Middle frontal gyrus (tissue), 1 donor: ENCODE data around the gene HSPA1A.
"Not testable (repeated sequence)": the region's sequence is repeated elsewhere in the genome, so short reads cannot be mapped to it uniquely, and the experiment has no call there.

Experiments used
- DNase-seq: peaks from one replicate; pipeline ENCODE4 v3.0.0-alpha.2; 2015; ENCODE audit warnings: low spot score; ENCODE audit errors: extremely low spot score

The HSPA1A gene

DNA sequence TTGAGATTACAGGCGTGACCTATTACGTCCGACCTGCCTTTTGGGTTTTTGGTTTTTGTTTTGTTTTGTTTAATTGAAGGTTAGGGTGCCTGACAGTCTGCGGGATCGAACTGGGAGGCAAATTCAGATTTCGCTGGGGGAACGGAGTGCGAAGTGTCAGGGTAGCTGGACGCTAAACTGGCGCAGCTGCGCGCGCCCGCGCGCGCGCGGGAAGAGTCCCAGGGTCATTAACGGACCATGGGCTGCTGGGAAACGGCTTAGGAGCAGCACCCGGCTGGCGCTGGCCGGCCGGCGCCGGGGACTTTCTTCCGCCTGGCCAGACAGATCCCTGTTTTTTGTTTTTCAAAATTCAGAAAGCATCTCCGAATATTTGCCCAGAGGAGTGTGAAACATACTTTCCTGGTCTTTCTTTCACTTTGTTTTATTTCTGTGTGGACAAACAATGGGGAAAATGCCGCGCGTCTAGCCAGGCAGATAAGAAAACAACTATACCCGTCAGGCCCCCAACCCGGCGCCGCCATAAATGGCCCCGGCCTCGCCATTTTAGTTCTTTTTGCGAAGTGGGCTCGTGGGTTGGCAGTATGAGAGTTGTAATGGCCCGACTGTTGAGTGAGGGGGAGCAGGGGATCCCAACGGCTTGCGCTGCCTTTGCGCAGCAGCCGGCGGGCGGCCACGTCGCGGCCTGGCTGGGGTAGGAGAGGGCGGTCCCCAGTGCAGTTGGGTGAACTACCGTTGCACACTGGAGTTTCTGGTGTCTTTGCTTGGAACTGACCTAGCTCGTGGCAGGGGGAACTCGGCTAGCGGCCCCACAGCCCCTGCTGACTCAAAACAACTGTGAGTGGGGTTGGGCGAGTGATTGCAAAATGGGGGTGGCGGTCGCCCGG lies 19.3 kb downstream of the HSPA1A start:
- peak; percentile 78 for DNase-seq

- DNase-seq, result no peak
Measured at GRCh38 chr6:31836047-31836473, 20.7 kb downstream of the HSPA1A start.

DNA sequence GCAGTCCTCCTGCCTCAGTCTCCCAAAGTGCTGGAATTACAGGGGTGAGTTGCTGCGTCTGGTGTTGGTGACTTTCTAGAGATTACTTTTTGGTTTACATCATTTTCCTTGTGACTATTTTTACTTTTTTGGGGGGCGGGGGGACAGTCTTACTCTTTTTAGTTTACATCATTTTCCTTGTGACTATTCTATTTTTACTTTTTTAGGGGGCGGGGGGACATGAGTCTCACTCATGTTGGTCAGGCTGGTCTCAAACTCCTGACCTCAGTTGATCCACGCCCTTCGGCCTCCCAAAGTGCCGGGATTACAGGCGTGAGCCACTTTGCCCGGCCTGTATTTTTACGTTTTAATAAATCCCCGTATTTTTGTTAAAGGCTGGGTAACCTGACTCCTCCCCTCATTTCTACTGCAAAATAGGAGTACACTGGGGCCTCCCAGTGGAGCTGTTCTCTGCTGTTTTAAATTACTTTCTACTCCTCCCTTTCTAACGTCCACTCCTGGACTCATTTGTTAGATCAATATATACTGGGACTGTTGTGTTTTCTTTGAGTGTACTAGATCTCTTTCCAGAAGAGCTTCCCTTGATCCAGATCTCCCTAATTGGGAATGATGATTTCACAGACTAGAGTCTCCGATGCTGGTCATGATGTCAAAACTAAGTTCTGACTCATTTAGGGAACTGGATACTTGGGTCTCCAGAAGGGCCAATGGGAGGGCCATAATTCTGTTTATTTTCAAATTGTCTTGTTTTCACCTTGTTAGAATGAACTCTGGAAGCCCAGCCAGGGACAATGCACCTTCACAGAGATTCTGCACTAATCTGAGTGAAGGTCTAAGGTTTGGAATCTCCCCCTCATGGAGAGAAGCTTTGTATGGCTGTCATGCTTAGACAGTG lies 21.4 kb downstream of the HSPA1A start:
- DNase-seq, result no peak

DNA sequence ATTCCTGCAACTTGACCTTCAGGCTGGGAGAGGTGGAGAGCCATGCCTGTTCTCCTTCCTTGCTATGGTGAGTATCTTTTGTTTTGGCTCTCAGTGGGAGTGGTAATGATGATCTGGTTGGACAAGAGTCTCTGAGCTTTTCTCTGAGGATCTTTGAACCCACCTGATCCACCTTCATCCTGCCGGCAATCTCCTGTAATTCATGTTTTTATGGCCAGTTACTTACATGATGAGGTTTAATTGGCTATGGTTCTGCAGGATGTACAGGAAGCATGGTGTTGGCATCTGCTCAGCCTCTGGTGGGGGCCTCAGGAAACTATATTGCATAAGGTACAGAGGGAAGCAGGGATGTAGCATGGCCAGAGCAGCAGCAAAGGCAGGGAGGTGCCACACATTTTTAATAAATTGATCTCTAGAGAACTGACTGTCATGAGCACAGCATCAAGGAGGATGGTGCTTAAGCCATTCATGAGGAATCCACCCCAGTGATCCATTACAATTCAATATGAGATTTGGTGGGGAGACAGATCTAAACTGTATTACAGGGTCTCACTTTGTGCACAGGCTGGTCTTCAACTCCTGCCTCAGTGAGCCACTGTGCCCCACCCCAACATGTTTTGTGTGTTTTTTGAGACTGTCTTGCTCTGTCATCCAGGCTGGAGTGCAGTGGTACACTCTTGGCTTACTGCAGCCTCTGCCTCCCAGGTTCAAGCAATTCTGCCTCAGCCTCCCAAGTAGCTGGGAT lies 22.2 kb downstream of the HSPA1A start:
- no peak for DNase-seq

DNA sequence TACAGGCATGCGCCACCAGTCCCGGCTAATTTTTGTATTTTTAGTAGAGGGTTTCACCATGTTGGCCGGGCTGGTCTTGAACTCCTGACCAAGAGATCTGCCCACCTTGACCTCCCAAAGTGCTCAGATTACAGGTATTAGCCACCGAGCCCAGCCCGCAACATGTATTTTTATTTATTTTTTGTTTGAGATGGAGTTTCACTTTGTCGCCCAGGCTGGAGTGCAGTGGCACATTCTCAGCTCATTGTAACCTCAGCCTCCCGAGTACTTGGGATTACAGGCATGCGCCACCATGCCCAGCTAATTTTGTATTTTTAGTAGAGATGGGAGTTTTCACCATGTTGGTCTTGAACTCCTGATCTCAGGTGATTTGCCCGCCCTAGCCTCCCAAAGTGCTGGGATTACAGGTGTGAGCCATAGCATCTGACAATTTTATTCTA lies 22.8 kb downstream of the HSPA1A start:
- DNase-seq, result not testable (repeated sequence)

DNA sequence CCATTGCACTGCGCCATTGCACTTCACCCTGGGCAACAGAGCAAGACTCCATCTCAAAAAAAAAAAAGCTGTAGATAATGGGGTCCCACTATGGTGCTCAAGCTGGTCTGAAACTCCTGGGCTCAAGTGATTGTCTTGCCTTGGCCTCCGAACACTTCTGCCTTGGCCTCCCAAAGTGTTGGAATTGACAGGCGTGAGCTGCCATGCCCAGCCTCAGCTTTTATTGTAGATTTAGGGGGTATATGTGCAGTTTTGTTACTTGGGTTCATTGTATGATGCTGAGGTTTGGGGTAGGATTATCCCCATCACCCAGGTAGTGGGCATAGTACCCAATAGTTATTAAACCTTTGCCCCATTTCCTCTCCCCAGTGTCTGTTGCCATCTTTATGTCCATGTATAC lies 23.6 kb downstream of the HSPA1A start:
- DNase-seq, result no peak

DNA sequence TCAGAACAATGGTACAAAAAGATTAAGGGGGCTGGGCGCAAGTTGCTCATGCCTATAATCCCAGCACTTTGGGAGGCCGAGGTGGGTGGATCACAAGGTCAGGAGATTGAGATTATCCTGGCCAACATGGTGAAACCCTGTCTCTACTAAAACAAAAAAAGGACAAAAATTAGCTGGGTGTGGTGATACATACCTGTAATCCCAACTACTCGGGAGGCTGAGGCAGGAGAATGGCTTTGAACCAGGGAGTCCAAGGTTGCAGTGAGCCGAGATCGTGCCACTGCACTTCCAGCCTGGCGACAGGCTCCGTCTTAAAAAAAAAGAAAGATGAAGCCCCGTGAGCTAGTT lies 24.4 kb downstream of the HSPA1A start:
- DNase-seq, result not testable (repeated sequence)

DNA sequence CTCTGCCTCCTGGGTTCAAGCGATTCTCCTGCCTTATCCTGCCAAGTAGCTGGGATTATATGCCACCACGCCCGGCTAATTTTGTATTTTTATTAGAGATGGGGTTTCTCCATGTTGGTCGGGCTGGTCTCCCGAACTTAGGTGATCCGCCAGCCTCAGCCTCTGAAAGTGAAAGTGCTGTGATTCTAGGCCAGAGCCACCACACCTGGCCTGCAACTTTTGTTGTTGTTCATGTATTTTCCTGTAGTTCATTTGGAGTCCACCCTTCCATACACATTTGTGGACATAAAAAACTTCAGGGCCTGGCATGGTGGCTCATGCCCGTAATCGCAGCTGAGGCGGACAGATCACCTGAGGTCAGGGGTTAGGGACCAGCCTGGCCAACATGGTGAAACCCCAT lies 26.7 kb downstream of the HSPA1A start:
- DNase-seq, result no peak

DNA sequence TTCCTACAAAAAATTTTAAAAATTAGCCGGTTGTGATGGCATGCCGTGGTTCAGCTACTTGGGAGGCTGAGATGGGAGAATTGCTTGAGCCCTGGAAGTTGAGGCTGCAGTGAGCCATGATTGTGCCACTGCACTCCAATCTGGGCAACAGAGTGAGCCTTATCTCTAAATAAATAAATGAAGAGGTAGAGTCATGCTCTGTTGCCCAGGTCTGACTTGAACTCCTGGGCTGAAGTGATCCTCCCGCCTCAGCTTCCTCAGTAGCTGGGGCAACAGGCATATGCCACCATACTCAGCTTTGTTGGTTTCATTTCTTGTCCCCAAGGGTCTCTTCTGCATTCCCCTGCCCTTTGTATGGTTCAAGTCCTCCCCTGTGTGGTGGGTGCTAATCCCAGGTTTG lies 29.2 kb downstream of the HSPA1A start:
- DNase-seq, result no peak

DNA sequence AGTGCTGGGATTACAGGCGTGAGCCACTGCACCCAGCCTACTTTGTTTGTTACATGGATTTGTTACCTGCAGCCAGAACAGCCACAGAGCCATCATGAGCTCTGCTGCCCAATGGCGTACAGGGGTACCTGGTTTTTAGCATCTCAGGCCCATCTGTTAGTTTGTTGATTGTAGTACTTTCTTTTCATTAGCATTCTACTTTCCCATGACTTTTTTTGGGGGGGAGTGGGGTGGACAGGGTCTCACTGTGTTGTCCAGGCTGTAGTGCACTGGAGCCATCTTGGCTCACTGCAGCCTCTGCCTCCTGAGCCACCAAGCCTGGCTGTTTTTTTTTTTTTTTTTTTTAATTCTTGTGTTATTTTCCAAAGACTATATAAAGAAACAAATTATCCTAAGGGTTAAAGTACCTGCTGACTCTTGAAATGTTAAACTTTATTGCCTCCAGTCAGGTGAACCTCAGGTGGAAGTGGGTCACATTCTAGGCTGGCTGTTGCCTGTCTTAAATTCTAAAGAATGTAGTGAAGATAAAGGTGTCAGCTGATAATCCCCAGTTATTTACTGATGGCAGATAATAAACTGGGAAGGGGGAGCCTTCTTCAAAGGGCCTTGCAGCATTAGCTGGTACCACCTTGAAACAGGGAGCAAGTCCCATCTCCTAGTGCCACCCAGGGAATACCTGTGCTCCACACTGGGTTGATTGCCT lies 32.1 kb downstream of the HSPA1A start:
- DNase-seq, result no peak

DNA sequence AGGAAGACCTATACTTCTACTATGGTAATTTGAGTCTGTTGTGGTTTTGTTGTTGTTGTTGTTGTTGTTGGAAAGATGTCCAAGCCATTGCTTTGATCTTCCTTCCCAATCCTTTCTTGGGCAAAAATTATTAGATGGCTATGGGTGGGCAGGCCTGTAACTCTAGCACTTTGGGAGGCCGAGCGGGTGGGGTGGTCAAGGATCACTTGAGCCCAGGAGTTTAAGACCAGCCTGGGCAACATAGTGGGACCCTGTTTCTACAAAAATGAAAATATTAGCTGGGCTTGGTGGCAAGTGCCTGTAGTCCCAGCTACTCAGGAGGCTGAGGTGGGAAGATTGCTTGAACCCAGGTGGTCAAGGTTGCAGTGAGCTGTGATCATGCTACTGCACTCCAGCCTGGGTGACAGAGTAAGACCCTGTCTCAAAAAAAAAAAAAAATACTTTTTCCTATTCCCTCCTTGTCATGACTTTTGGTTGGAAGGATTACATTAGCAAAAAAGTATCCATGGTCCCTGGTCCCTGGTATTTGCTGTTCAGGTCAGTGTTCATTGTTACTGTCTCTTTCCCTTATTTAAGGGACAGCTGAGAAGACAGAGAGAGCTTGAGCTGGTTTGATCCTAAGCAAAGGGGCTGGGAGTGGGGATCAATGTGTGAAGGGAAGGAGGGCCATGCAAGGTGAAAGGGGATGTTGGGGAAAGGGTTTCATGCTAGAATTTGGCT lies 35.6 kb downstream of the HSPA1A start:
- DNase-seq, result no peak

DNA sequence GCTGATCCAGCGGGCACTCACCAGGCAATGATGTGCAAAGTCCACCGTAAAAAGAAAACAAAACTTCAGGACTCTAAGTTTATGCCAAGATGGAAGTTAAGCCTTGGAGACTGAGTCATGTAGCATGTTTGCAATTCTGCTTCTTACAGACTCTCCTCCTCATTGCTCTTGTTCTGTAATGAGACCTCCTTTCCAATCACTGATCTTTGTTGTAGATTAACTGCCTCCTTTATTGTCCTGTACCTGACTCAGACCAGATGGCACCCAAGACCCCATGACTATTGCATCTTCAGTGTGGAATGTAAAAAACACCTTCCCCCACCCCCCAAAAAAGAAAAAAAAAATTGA lies 36.1 kb downstream of the HSPA1A start:
- no peak for DNase-seq

- DNase-seq, result not testable (repeated sequence)
Measured at GRCh38 chr6:31851980-31852718, 36.8 kb downstream of the HSPA1A start.

DNA sequence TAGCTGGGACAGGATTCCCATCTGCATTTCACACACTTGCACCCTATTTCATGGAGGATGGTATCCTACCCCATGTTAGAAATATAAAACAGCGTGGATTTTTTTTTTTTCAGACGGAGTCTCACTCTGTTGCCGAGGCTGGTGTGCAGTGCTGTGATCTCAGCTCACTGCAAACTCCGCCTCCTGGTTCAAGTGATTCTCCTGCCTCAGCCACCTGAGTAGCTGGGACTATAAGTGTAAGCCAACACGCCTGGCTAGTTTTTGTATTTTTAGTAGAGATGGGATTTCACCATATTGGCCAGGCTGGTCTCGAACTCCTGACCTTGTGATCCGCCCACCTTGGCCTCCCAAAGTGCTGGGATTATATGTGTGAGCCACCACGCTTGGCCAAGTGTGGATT lies 42.4 kb downstream of the HSPA1A start:
- DNase-seq, result not testable (repeated sequence)

DNA sequence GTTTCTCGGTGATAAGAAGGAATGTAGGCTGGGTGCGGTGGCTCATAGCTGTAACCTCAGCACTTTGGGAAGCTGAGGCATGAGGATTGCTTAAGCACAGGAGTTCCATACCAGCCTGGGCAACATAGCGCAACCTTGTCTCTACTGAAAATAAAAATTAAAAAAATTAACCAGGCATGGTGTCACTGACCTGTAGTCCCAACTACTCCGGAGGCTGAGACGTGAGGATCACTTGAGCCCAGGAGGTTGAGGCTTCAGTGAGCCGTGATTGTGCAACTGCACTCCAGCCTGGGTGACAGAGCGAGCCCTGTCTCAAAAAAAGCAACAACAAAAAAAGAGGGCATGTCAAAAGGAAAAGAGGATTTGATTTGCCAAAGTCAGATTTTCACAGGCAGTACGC lies 43.4 kb downstream of the HSPA1A start:
- DNase-seq, result no peak

DNA sequence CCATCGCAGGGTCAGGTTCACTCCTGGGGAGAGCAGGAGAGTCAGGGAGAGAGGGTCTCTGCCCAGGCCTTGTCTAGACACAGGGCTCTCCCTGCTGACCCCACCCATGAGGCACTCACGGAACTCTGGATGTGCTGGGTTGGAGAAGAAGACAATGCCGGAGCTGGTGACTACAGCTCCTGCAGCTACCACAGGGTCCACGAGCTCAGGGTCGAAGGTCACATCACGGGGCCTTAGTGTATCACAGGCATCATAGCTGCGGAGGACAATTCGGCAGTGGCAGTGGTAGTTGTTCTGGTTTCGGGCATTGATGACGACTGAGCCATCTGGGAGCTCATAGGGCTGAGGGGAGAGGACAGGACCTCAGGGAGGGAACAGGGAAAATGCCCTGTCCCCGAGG lies 44.6 kb downstream of the HSPA1A start:
- no peak for DNase-seq

DNA sequence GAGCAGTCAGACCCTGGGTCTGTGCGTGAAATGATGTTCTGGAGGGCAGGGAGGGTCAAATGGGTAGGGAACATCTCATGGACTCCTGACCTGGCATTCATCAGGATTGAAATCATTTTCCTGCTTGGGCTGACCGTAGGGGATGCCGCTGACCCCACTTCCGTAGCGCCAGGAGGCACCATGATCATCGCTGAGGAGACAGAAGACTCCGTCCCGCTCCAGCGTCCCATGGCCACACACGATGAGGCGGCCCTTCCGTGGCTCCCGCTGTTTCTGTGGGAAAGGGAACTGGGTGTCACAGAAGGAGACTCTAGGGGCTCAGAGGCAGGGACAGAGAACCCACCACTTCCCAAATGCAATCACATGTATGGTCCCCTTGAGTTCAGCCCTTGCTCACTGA lies 45.0 kb downstream of the HSPA1A start:
- DNase-seq, result no peak

DNA sequence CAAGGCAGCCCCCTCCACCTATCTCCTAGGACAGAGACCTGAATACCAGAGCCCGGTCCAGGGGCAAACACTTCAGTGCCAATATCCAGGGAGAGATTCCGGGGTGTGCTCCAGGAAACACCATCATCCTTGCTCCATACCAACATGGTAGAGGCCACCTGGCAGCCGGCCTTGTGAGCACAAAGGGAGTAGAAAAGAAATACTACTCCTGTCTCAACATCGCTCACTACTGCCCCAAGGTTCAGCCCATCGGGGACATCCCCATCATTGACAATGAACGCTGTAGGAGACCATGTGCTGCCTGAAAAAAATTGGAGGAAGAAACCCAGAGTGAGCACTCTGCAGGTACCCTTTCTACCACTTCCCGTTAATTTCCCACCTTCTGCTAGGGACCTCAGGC lies 45.8 kb downstream of the HSPA1A start:
- DNase-seq, result no peak

- DNase-seq, result no peak
Measured at GRCh38 chr6:31861919-31862343, 46.6 kb downstream of the HSPA1A start.
